Ovary (tissue), 9 donors: ENCODE measurements around the gene MICALL2. TPM values are rescaled to one million over a fixed set of nuclear protein-coding genes. Genes with fewer than 3 reads are reported as not detected.

Experiments used
- DNase-seq, 5 donors: peaks; one replicate each; pipeline ENCODE4 v3.0.0-alpha.2; 2019 to 2020
- H3K27ac ChIP-seq, 2 donors: fragments of 200-600 bp; one replicate each; pipeline versions ENCODE4 v1.5.1 to v1.8.0; 2019 to 2022
- H3K27me3 ChIP-seq: fragments of 200-600 bp; one replicate; pipeline ENCODE4 v1.8.0; 2022
- H3K36me3 ChIP-seq: fragments of 200-600 bp; sonication (generic); one replicate; pipeline ENCODE4 v1.5.1; 2019
- H3K4me1 ChIP-seq: one replicate; pipeline ENCODE4 v1.8.1; 2013; ENCODE audit warnings: mild to moderate bottlenecking, moderate library complexity; ENCODE audit not compliant: insufficient read depth
- H3K4me3 ChIP-seq: fragments of 200-600 bp; sonication (generic); one replicate; pipeline ENCODE4 v1.5.1; 2017
- H3K9me3 ChIP-seq, 2 donors: fragments of 200-600 bp in 1 of 2; sonication (generic) in 1 of 2; one replicate each; pipeline versions ENCODE4 v1.5.1 to v1.8.1; 2013 to 2019; ENCODE audit warnings: mild to moderate bottlenecking in 1 of 2, moderate library complexity in 1 of 2
- CTCF ChIP-seq, 3 donors: fragments of 450-650 bp in 2 of 3; fragments of 200-600 bp in 1 of 3; IDR thresholded peaks; one replicate each; pipeline versions ENCODE4 v1.5.1 to v1.8.0; 2016 to 2022; ENCODE audit warnings: antibody characterized with exemption in 3 of 3, mild to moderate bottlenecking in 1 of 3
- EP300 ChIP-seq: sonication (generic); formaldehyde crosslinking; IDR thresholded peaks from one replicate; pipeline ENCODE4 v1.6.1; 2017; ENCODE audit warnings: antibody characterized with exemption
- POLR2A ChIP-seq: fragments of 450-650 bp; IDR thresholded peaks from one replicate; pipeline ENCODE4 v1.6.1; 2017; ENCODE audit warnings: antibody characterized with exemption, mild to moderate bottlenecking, moderate library complexity
- WGBS, 3 donors: extraction: QIAGEN DNeasy Blood & Tissue Kit in 1 of 3; methylation state at CpG; one replicate each; pipeline versions ENCODE4 v1.1.5 to v1.1.7; 2013 to 2017; 5-methylcytosine and 5-hydroxymethylcytosine counted together
- intact Hi-C, 4 donors: fragments of 100-400 bp; cut with DNase I; formaldehyde crosslinking; loops; one replicate each; pipeline versions ENCODE4 v1.11.0 to v1.15.1; 2022 to 2023
- polyA plus RNA-seq, 2 donors: library from polyadenylated mRNA; stranded (reverse); fragments of 200-250 nt in 1 of 2; fragments of 350-450 nt in 1 of 2; fragmentation: Illumina TruSeq in 1 of 2; extraction: RNeasy Lipid Tissue Mini Kit (QIAGEN cat#74804) in 1 of 2; gene quantifications; one replicate each; pipeline ENCODE4 v1.2.3, GENCODE V29; 2013 to 2014
- total RNA-seq, 7 donors: library from RNA; depleted of rRNA in 2 of 7; stranded (reverse); fragments of >200 nt in 2 of 7; fragmentation: NEBNext Ultra II Directional in 3 of 7; extraction: Animal tissue kit (Norgen Biotek cat#: 25700) in 3 of 7; gene quantifications; one replicate each; pipeline versions ENCODE4 v1.1.0 to v1.2.4, GENCODE V29; 2016 to 2023
- donor health status: DM: no; HTN: no; CAD: no; lungs with moderate emphysema.
- donor health status: DM: no; HTN: no; CAD: no.
- donor health status: Bipolar disorder and iron deficiency.
- donor health status: DM: yes; HTN: yes; CAD: no.
- donor health status: DM: no; HTN: no; CAD: no.
- donor health status: DM: yes; HTN: yes; CAD: no.

MICALL2 gene
- total and polyA plus RNA-seq, 9 donors = 0.95 to 13.4 (median 6.5) TPM

- DNase-seq = no peak
- TF ChIP-seq CTCF (IDR thresholded peaks at IDR 0.05) (no peak), POLR2A (no peak), EP300 (no peak)
- intact Hi-C loops = loop anchor here in 1 of 4 donors (10.0 kb wide), 1 partner anchor 206 kb away; no protein-coding TSS in a partner anchor
- WGBS, 3 donors = 30 to 37% (median 35%) methylated on average over 9 to 10 of the region's 10 CpGs
- no peaks in the 10 kb centered on the region for H3K9me3 ChIP-seq
- no peaks in the 10 kb centered on the region for H3K4me1 ChIP-seq
- no peak overlapping the region for H3K4me3 ChIP-seq
- no peak overlapping the region for H3K27ac ChIP-seq
- H3K36me3 ChIP-seq = no peaks in the 10 kb centered on the region
- H3K27me3 ChIP-seq = no peaks in the 10 kb centered on the region
Measured at GRCh38 chr7:1431226-1431625, 28.0 kb downstream of the MICALL2 start.

- no peaks in the 10 kb centered on the region for H3K9me3 ChIP-seq
- no peak for TF ChIP-seq CTCF (IDR thresholded peaks at IDR 0.05)
- no peak for TF ChIP-seq POLR2A
- TF ChIP-seq EP300 = no peak
- no peak overlapping the region for H3K4me3 ChIP-seq
- H3K4me1 ChIP-seq = no peaks in the 10 kb centered on the region
- no peaks in the 10 kb centered on the region for H3K36me3 ChIP-seq
- H3K27me3 ChIP-seq = no peaks in the 10 kb centered on the region
- H3K27ac ChIP-seq = no peak overlapping the region
- no peak for DNase-seq
- WGBS, 3 donors = 61 to 65% (median 62%) methylated on average over 25 to 32 of the region's 32 CpGs
- intact Hi-C loops = loop anchor here in 1 of 4 donors (10.0 kb wide), 1 partner anchor 205 kb away; no protein-coding TSS in a partner anchor
Measured at GRCh38 chr7:1430056-1430845, 29.0 kb downstream of the MICALL2 start.

- no peak for DNase-seq
- no peak overlapping the region for H3K4me3 ChIP-seq
- WGBS, 3 donors = 34 to 37% (median 34%) methylated on average over 20 of the region's 20 CpGs
- intact Hi-C loops = no loop called here
- TF ChIP-seq CTCF (IDR thresholded peaks at IDR 0.05) = no peak
- TF ChIP-seq EP300 = no peak
- TF ChIP-seq POLR2A = no peak
- H3K9me3 ChIP-seq = no peaks in the 10 kb centered on the region
- no peaks in the 10 kb centered on the region for H3K27me3 ChIP-seq
- no peak overlapping the region for H3K27ac ChIP-seq
- H3K36me3 ChIP-seq = no peaks in the 10 kb centered on the region
- no peaks in the 10 kb centered on the region for H3K4me1 ChIP-seq
Measured at GRCh38 chr7:1428941-1429501, 30.2 kb downstream of the MICALL2 start.

- 82 to 84% (median 82%) methylated on average over 13 of the region's 13 CpGs for WGBS, 3 donors
- Histone ChIP-seq H3K27ac (no peak overlapping the region), H3K27me3 (no peaks in the 10 kb centered on the region), H3K9me3 (no peaks in the 10 kb centered on the region), H3K36me3 (no peaks in the 10 kb centered on the region), H3K4me1 (no peaks in the 10 kb centered on the region), H3K4me3 (no peak overlapping the region)
- no peak for DNase-seq
- TF ChIP-seq EP300 = no peak
- intact Hi-C loops = no loop called here
Measured at GRCh38 chr7:1427064-1427657, 32.1 kb downstream of the MICALL2 start.

GRCh38 chr7:1426474-1426873 is 32.8 kb downstream of the MICALL2 start:
- Histone ChIP-seq H3K4me1 (no peaks in the 10 kb centered on the region), H3K27ac (no peak overlapping the region), H3K4me3 (no peak overlapping the region), H3K27me3 (no peaks in the 10 kb centered on the region), H3K36me3 (no peaks in the 10 kb centered on the region), H3K9me3 (no peaks in the 10 kb centered on the region)
- 79 to 81% (median 80%) methylated on average over 15 of the region's 15 CpGs for WGBS, 3 donors
- intact Hi-C loops = no loop called here
- no peak for DNase-seq
- TF ChIP-seq POLR2A (no peak), EP300 (no peak), CTCF (IDR thresholded peaks at IDR 0.05) (no peak)
